GM12878 (cell line): Measurements from ENCODE around the gene NCMAP. TPM values are rescaled to one million over a fixed set of nuclear protein-coding genes. Genes with fewer than 3 reads are reported as not detected.

Experiments
- ATAC-seq: fragments of 200-7000 bp; cut with Tn5 transposase; 3 replicates; pipeline ENCODE4 v1.9.1; 2020; ENCODE audit warnings: mild to moderate bottlenecking, moderate library complexity
- BruUV-seq: library from RNA; stranded (reverse); fragments of 400-500 nt; replicated peaks from 2 replicates; lab custom pipeline; 2021; lab: Mats Ljungman, UMichigan
- CTCF ChIA-PET: fragments of 300-600 bp; sonication (Branson Sonifier 250); formaldehyde crosslinking; extraction: SDS; loops from one replicate; lab custom pipeline; 2021; ENCODE audit warnings: inconsistent platforms; lab: Yijun Ruan, JAX
- POLR2A ChIA-PET: fragments of 350-600 bp; formaldehyde crosslinking; extraction: SDS; loops from one replicate; lab custom pipeline; 2021; ENCODE audit warnings: inconsistent platforms; lab: Charles Lee
- RAD21 ChIA-PET: fragments of 300-600 bp; sonication (Branson Sonifier 250); formaldehyde crosslinking; loops from one replicate; lab custom pipeline; 2023; ENCODE audit warnings: antibody characterized with exemption; ENCODE audit not compliant: unreplicated experiment; lab: Charles Lee
- SMC1A ChIA-PET: fragments of 300-600 bp; sonication (Branson Sonifier 250); formaldehyde crosslinking; loops from one replicate; lab custom pipeline; 2023; ENCODE audit not compliant: unreplicated experiment, uncharacterized antibody; lab: Charles Lee
- DNase-seq: peaks from one replicate; pipeline ENCODE4 v3.0.0-alpha.2; 2011; ENCODE audit warnings: low read depth, low spot score
- FAIRE-seq: peaks from 3 replicates; lab custom pipeline; 2011; peaks lifted over from hg19 to GRCh38; lab: Jason Lieb, UNC
- H2AFZ ChIP-seq: 2 replicates; pipeline ENCODE4 v1.6.0; 2011; ENCODE audit warnings: low read depth, low read length, control low read depth; ENCODE audit not compliant: control insufficient read depth
- H3K27ac ChIP-seq: 2 replicates; pipeline ENCODE4 v1.5.1; 2011; ENCODE audit warnings: control low read depth; ENCODE audit not compliant: control insufficient read depth, insufficient read depth
- H3K27me3 ChIP-seq, 2 experiments: replicated peaks in 1 of 2; 2 replicates each; pipeline versions ENCODE4 v1.6.0 to v1.6.1; 2011; ENCODE audit warnings: low read length in 1 of 2; ENCODE audit not compliant: control insufficient read depth in 2 of 2, insufficient read depth in 2 of 2
- H3K36me3 ChIP-seq, 2 experiments: 2 replicates each; pipeline ENCODE4 v1.5.1; 2011; ENCODE audit warnings: low read length in 1 of 2; ENCODE audit not compliant: control insufficient read depth in 2 of 2, insufficient read depth in 2 of 2
- H3K4me1 ChIP-seq: 2 replicates; pipeline ENCODE4 v1.6.1; 2011; ENCODE audit warnings: mild to moderate bottlenecking, low read length, moderate library complexity, mixed read lengths; ENCODE audit not compliant: control insufficient read depth, insufficient read depth
- H3K4me2 ChIP-seq: 2 replicates; pipeline ENCODE4 v1.6.0; 2011; ENCODE audit warnings: control low read depth; ENCODE audit not compliant: control insufficient read depth, insufficient read depth
- H3K4me3 ChIP-seq: fragments of 200-600 bp; sonication (generic); 2 replicates; pipeline ENCODE4 v1.5.1; 2016
- H3K79me2 ChIP-seq: 2 replicates; pipeline ENCODE4 v1.6.0; 2011; ENCODE audit warnings: low read length; ENCODE audit not compliant: control insufficient read depth, insufficient read depth
- H3K9ac ChIP-seq: 2 replicates; pipeline ENCODE4 v1.8.0; 2011; ENCODE audit warnings: low read length, control low read depth, mixed read lengths; ENCODE audit not compliant: control insufficient read depth, insufficient read depth
- H3K9me3 ChIP-seq: replicated peaks from 3 replicates; pipeline ENCODE4 v1.5.1; 2011; ENCODE audit warnings: mild to moderate bottlenecking, low read length; ENCODE audit not compliant: control insufficient read depth, insufficient read depth
- H4K20me1 ChIP-seq: 2 replicates; pipeline ENCODE4 v1.6.0; 2011; ENCODE audit not compliant: control insufficient read depth, insufficient read depth
- BCL11A ChIP-seq: IDR thresholded peaks from 2 replicates; pipeline ENCODE4 v1.6.1; 2011; ENCODE audit warnings: low read depth, low read length
- MEF2A ChIP-seq: IDR thresholded peaks from 2 replicates; pipeline ENCODE4 v1.6.1; 2011; ENCODE audit warnings: low read depth, mild to moderate bottlenecking, low read length, moderate library complexity; ENCODE audit not compliant: insufficient read depth
- NFYB ChIP-seq: IDR thresholded peaks from 2 replicates; pipeline ENCODE4 v1.6.1; 2011; ENCODE audit warnings: low read depth, mild to moderate bottlenecking, low read length, improper control_type of control experiment, moderate library complexity; ENCODE audit not compliant: insufficient read depth
- NR2C1 ChIP-seq: fragments of 450-650 bp; IDR thresholded peaks from 2 replicates; pipeline ENCODE4 v1.6.1; 2017; ENCODE audit warnings: antibody characterized with exemption, mild to moderate bottlenecking, moderate library complexity
- SMAD1 ChIP-seq: fragments of 450-650 bp; IDR thresholded peaks from 2 replicates; pipeline ENCODE4 v1.6.1; 2018; ENCODE audit warnings: mild to moderate bottlenecking, low read depth; ENCODE audit not compliant: partially characterized antibody
- SP1 ChIP-seq: IDR thresholded peaks from one replicate; pipeline ENCODE4 v1.6.1; 2011; ENCODE audit warnings: low read depth, low read length
- WGBS: methylation state at CpG from one replicate; pipeline ENCODE4 v1.1.6; 2016; ENCODE audit warnings: low lambda C conversion rate; ENCODE audit not compliant: insufficient replicate concordance, insufficient coverage; ENCODE audit errors: missing lambda C conversion rate; 5-methylcytosine and 5-hydroxymethylcytosine counted together
- in situ Hi-C: fragments of 300-500 bp; cut with MboI; formaldehyde crosslinking; loops from 9 replicates; pipeline ENCODE4 v1.14.3; 2018; ENCODE audit warnings: mixed read lengths
- intact Hi-C: fragments of 100-400 bp; cut with micrococcal nuclease; formaldehyde crosslinking; loops from one replicate; pipeline ENCODE4 v1.14.2; 2022; ENCODE audit not compliant: unreplicated experiment
- polyA plus RNA-seq, 11 experiments: library from polyadenylated mRNA; depleted of rRNA in 4 of 11; unstranded in 6 of 11; stranded (reverse) in 5 of 11; fragments of >200 nt; fragmentation: Nextera tagmentation in 4 of 11; fragmentation: Illumina TruSeq in 1 of 11; extraction: Ambion mirVana in 4 of 11; extraction: Trizol in 1 of 11; gene quantifications; 1 replicate in 1 of 11; 2 replicates in 10 of 11; pipeline versions ENCODE4 v1.2.1 to v1.2.3, GENCODE V29; 2011 to 2016; ENCODE audit warnings: inconsistent platforms in 2 of 11, missing spikeins in 2 of 11, low read depth in 1 of 11
- total RNA-seq, 4 experiments: library from RNA; depleted of rRNA in 3 of 4; stranded (reverse); fragments of >200 nt in 3 of 4; fragmentation: Illumina TruSeq in 1 of 4; extraction: Trizol in 1 of 4; gene quantifications; 2 replicates each; pipeline versions ENCODE4 v1.2.1 to v1.2.3, GENCODE V29; 2013 to 2021
- TF ChIP-seq, protein P1 (sequence below): IDR thresholded peaks from 2 replicates; pipeline ENCODE4 v1.6.1; 2012; ENCODE audit warnings: improper control_type of control experiment, low read depth, low read length; ENCODE audit not compliant: insufficient replicate concordance
- TF ChIP-seq, protein P2 (sequence below): IDR thresholded peaks from 2 replicates; pipeline ENCODE4 v1.6.1; 2012; ENCODE audit warnings: low read depth, low read length, improper control_type of control experiment
- TF ChIP-seq, protein P3 (sequence below): fragments of 150-350 bp; IDR thresholded peaks from 2 replicates; pipeline ENCODE4 v1.6.1; 2014; ENCODE audit warnings: mild to moderate bottlenecking, low read depth, low read length

Gene NCMAP
- total and polyA plus RNA-seq, 10 of the 15 experiments (the other 5 are each of a cell fraction or from before 2014, with no cell fraction given): not detected

DNA sequence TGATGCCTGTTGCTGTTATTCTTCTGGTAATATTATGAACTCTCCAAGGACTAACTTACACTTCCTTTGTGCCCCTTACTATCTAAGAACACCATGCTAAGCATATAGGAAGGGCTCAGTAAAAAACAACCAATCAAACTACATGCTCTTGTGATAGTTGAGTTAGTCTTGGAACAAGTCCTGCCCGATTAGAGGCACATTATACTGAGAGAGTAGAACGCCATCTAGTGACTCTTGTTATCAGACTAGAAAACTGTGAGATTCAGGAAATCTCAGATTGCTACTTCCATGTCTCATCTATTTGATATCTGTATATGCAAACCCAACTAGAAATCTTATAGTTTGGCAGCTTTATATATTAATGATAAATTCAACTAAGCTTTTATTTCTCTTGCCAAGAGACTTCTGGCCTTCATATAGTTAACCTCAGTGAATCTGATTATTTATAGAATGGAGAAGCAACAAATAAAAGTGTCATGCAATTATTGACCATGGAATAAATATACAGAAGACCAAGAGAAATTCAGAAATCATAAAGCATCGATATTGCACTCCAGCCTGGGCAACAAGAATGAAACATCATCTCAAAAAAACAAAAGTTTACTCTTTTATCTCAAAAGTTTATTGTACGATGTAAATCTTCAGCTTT, 79.4 kb downstream of the NCMAP start (continued):
- 0 out of 2 replicates have a peak, but pooled peaks have one; percentile 18 for TF ChIP-seq NFYB
- TF ChIP-seq, protein P1, sequence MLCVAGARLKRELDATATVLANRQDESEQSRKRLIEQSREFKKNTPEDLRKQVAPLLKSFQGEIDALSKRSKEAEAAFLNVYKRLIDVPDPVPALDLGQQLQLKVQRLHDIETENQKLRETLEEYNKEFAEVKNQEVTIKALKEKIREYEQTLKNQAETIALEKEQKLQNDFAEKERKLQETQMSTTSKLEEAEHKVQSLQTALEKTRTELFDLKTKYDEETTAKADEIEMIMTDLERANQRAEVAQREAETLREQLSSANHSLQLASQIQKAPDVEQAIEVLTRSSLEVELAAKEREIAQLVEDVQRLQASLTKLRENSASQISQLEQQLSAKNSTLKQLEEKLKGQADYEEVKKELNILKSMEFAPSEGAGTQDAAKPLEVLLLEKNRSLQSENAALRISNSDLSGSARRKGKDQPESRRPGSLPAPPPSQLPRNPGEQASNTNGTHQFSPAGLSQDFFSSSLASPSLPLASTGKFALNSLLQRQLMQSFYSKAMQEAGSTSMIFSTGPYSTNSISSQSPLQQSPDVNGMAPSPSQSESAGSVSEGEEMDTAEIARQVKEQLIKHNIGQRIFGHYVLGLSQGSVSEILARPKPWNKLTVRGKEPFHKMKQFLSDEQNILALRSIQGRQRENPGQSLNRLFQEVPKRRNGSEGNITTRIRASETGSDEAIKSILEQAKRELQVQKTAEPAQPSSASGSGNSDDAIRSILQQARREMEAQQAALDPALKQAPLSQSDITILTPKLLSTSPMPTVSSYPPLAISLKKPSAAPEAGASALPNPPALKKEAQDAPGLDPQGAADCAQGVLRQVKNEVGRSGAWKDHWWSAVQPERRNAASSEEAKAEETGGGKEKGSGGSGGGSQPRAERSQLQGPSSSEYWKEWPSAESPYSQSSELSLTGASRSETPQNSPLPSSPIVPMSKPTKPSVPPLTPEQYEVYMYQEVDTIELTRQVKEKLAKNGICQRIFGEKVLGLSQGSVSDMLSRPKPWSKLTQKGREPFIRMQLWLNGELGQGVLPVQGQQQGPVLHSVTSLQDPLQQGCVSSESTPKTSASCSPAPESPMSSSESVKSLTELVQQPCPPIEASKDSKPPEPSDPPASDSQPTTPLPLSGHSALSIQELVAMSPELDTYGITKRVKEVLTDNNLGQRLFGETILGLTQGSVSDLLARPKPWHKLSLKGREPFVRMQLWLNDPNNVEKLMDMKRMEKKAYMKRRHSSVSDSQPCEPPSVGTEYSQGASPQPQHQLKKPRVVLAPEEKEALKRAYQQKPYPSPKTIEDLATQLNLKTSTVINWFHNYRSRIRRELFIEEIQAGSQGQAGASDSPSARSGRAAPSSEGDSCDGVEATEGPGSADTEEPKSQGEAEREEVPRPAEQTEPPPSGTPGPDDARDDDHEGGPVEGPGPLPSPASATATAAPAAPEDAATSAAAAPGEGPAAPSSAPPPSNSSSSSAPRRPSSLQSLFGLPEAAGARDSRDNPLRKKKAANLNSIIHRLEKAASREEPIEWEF: no peak
- TF ChIP-seq, protein P2, sequence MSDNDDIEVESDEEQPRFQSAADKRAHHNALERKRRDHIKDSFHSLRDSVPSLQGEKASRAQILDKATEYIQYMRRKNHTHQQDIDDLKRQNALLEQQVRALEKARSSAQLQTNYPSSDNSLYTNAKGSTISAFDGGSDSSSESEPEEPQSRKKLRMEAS: no peak

DNA sequence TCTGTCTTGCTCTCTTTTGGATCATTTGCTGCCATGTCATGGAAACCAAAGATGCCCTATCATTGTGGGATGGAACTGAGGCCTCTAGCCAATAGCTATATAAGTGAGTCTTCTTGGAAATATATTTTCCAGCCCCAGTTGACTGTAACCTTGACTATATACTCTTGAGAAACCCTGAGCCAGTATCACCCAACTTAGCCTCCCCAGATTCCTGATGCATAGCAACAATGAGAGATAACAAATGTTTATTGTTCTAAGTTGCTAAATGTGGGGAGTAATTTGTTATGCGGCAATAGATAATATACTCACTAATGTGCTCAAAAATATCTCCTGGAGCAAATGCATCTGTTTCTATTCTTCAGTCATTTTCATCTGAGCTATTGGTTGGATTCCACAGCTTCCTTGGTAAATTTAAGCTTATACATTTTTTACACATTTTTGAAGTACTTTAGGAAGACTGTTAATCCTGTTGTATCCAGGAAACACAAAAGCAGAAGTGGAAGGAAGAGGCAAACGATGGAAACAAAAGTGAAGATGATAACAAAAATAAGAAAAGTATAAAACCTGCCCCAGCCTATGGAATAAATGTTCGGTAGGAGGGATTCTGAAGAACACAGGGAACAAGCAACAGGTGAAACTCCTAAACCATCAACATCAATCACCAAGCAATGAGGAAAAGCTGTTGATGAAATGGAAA, 80.9 kb downstream of the NCMAP start:
- BruUV-seq: no TSS peak
- 28% methylated on average over 3 of the region's 3 CpGs for whole genome bisulfite sequencing
- no peak for FAIRE-seq
- Histone ChIP-seq H3K4me1 (peaks cover 5% of the 10 kb centered on the region), H3K79me2 (no peaks in the 10 kb centered on the region), H3K27me3 (no peaks in the 10 kb centered on the region), H4K20me1 (no peaks in the 10 kb centered on the region), H3K9me3 (no peaks in the 10 kb centered on the region), H3K4me3 (no peak overlapping the region), H2AFZ (no peak overlapping the region), H3K27ac (no peak overlapping the region), H3K4me2 (no peak overlapping the region), H3K9ac (no peak overlapping the region), H3K36me3 (no peaks in the 10 kb centered on the region)
- no peak for DNase-seq
- ATAC-seq: no peak
- POLR2A ChIA-PET: interaction anchor here (0.7 kb wide), 1 partner anchor 53 kb away, joined by 3 read pairs; no protein-coding TSS in a partner anchor
- intact Hi-C loops (loop anchor here (1.0 to 5.0 kb wide), 3 partner anchors 44 to 245 kb away; no protein-coding TSS in a partner anchor), in situ Hi-C loops (no loop called here)
- CTCF ChIA-PET: interaction anchor here (0.5 to 5.4 kb wide), 19 partner anchors 11 to 566 kb away, joined by 3 to 49 read pairs (median 4); partner anchors contain the start of genes NIPAL3 and STPG1
- SMC1A ChIA-PET: interaction anchor here (0.9 to 1.2 kb wide), 4 partner anchors 12 to 438 kb away, joined by 3 to 4 read pairs (median 4); no protein-coding TSS in a partner anchor
- RAD21 ChIA-PET: interaction anchor here (0.8 to 4.5 kb wide), 4 partner anchors 95 to 437 kb away, joined by 3 to 18 read pairs (median 4); no protein-coding TSS in a partner anchor
- TF ChIP-seq BCL11A (no peak), MEF2A (no peak), NR2C1 (no peak), SP1 (no peak), SMAD1 (no peak)
- TF ChIP-seq, protein P3, sequence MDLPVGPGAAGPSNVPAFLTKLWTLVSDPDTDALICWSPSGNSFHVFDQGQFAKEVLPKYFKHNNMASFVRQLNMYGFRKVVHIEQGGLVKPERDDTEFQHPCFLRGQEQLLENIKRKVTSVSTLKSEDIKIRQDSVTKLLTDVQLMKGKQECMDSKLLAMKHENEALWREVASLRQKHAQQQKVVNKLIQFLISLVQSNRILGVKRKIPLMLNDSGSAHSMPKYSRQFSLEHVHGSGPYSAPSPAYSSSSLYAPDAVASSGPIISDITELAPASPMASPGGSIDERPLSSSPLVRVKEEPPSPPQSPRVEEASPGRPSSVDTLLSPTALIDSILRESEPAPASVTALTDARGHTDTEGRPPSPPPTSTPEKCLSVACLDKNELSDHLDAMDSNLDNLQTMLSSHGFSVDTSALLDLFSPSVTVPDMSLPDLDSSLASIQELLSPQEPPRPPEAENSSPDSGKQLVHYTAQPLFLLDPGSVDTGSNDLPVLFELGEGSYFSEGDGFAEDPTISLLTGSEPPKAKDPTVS: no peak
